Measurements from ENCODE around the gene SIGLEC11. TPM values are rescaled to one million over a fixed set of nuclear protein-coding genes. Genes with fewer than 3 reads are reported as not detected.

The SIGLEC11 gene, protein sequence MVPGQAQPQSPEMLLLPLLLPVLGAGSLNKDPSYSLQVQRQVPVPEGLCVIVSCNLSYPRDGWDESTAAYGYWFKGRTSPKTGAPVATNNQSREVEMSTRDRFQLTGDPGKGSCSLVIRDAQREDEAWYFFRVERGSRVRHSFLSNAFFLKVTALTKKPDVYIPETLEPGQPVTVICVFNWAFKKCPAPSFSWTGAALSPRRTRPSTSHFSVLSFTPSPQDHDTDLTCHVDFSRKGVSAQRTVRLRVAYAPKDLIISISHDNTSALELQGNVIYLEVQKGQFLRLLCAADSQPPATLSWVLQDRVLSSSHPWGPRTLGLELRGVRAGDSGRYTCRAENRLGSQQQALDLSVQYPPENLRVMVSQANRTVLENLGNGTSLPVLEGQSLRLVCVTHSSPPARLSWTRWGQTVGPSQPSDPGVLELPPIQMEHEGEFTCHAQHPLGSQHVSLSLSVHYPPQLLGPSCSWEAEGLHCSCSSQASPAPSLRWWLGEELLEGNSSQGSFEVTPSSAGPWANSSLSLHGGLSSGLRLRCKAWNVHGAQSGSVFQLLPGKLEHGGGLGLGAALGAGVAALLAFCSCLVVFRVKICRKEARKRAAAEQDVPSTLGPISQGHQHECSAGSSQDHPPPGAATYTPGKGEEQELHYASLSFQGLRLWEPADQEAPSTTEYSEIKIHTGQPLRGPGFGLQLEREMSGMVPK
- total RNA-seq: 0.09 TPM in 1 of 2 replicates, not detected in the other

DNA sequence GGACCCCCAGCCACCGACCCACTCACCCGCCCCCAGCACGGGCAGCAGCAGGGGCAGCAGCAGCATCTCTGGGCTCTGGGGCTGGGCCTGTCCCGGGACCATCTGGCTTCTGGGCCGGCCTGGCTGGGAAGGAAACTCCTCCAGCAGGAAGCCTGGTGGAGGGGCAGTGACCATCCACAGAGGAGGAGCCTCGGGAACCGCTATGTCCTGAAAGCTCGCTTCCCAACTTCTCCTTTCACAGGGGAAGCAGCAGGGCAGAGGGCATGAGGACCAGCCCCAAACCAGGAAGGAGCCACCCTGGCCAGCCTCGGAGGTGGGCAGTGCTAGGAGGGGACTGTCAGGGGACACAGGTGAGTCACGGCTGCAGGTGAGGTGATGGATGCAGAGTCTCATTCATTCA, at the start of gene SIGLEC11:
TSS of gene SIGLEC11 (minus strand) at position 193 of the 400 bp plus-strand sequence. CDS start at position 102, 91 bp downstream.

DNA sequence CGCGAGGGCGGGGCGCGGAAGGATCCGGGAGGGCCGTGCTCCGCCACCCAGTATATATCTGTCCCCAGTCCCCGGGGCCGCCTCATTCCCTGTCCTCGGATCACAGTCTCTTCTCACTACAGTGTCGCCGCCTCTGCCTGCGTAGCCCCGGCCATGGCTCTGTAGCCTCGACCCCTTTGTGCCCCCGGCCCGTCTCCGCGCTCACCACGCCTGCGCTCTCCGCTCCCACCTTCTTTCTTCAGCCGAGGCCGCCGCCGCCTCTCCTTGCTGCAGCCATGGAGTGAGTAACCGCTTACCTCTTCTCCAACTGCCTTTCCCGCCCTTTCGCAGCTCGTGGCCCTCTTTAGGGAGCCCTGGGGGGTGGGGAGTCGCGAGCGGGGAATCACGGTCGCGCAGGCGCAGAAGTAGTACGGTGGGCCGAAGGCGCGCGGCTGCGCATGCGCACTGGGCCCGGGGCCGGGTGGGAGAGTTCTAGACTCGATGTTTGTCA, 31.8 kb downstream of the SIGLEC11 start, which contains the start of the genes ATF5 and NUP62:
TSS of gene ATF5 (plus strand) at position 85 of the 490 bp plus-strand sequence. CDS start 1,646 bp downstream, outside the sequence.
TSS of gene NUP62 (minus strand) at position 384 of the 490 bp plus-strand sequence. CDS start 19,697 bp downstream, outside the sequence.

Other genes starting within 250 kb of the SIGLEC11 start
- 0.09 TPM in 1 of 2 replicates, not detected in the other for gene TSKS, start 197.9 kb downstream of the SIGLEC11 start, total RNA-seq
- gene AP2A1, start 194.2 kb downstream of the SIGLEC11 start, total RNA-seq: 54.7 and 63.5 TPM in 2 replicates
- 13.9 and 25.0 TPM in 2 replicates for gene FUZ, start 147.9 kb downstream of the SIGLEC11 start, total RNA-seq
- 11.9 and 15.3 TPM in 2 replicates for gene MED25, start 142.9 kb downstream of the SIGLEC11 start, total RNA-seq
- 54.4 and 80.2 TPM in 2 replicates for gene PTOV1, start 110.0 kb downstream of the SIGLEC11 start, total RNA-seq
- 36.7 and 47.2 TPM in 2 replicates for gene PNKP, start 93.6 kb downstream of the SIGLEC11 start, total RNA-seq
- 7.6 and 9.1 TPM in 2 replicates for gene AKT1S1, start 83.8 kb downstream of the SIGLEC11 start, total RNA-seq
- gene TBC1D17, start 83.5 kb downstream of the SIGLEC11 start, total RNA-seq: 4.7 and 5.1 TPM in 2 replicates
- 3.2 and 3.5 TPM in 2 replicates for gene IL4I1, start 64.3 kb downstream of the SIGLEC11 start, total RNA-seq
- gene ATF5, start 32.0 kb downstream of the SIGLEC11 start, total RNA-seq: 2.7 and 4.0 TPM in 2 replicates
- 27.9 and 28.4 TPM in 2 replicates for gene NUP62, start 31.7 kb downstream of the SIGLEC11 start, total RNA-seq
- 16.5 and 19.1 TPM in 2 replicates for gene VRK3, start 64.2 kb upstream of the SIGLEC11 start, total RNA-seq
- 4.9 and 5.2 TPM in 2 replicates for gene ZNF473, start 64.8 kb upstream of the SIGLEC11 start, total RNA-seq
- not detected in 2 replicates for gene IZUMO2, start 202.1 kb upstream of the SIGLEC11 start, total RNA-seq
- gene MYH14, start 242.4 kb upstream of the SIGLEC11 start, total RNA-seq: under 0.01 and 0.09 TPM in 2 replicates

All from endothelial cell of coronary artery (primary cell).